Stimulated activated naive CD8-positive, alpha-beta T cell treated with anti-CD3 and anti-CD28 coated beads, Interleukin-15, Interleukin-2, amounts not matched to agents 100 ng/mL and 50 ng/mL, for 24 hours (primary cell): ENCODE measurements around the gene PSMD1.

Experiments
- H3K27ac Mint-ChIP-seq: one replicate; pipeline ENCODE4 v1.8.0; 2021; ENCODE audit warnings: mild to moderate bottlenecking, mixed read lengths
- H3K27me3 Mint-ChIP-seq: one replicate; pipeline ENCODE4 v1.8.0; 2021; ENCODE audit warnings: mixed read lengths
- H3K36me3 Mint-ChIP-seq: one replicate; pipeline ENCODE4 v1.8.0; 2021; ENCODE audit warnings: low read depth, mixed read lengths
- H3K4me1 Mint-ChIP-seq: one replicate; pipeline ENCODE4 v1.8.0; 2021; ENCODE audit warnings: low read depth, mixed read lengths
- H3K4me3 Mint-ChIP-seq: one replicate; pipeline ENCODE4 v1.8.0; 2021; ENCODE audit warnings: mild to moderate bottlenecking, mixed read lengths
- H3K9me3 Mint-ChIP-seq: one replicate; pipeline ENCODE4 v1.8.0; 2021; ENCODE audit warnings: mixed read lengths

The PSMD1 gene

DNA sequence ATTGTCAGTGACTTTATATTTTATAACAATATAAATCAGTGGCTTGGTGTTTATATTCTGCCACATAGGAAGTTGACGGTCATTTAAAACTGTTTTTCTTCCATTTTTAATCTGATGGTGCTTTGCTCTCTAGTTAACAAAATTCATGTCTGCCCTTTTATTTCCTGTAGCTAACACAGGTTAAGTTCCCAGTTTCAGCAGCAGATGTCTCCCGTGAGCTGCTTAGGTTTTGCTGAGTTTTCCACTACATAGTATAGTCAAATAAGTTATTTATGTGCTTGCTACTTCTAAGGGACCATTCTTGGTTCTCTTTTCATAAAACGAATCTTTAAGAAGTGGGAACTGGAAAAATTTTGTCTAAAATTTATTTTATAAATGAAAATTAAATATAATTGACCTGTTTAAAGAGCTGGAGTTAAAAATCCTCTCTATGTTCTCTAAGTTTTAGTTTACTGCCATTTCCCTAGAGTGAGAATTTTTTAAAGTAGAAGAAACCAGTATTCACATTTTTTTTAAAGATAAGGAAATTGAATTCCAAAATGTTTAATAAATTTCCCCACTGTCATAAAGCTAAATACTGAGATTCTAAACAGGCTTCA is 47.5 kb downstream of the PSMD1 start:
- H3K4me1 Mint-ChIP-seq = peaks cover 16% of the 10 kb centered on the region
- H3K4me3 Mint-ChIP-seq = no peak overlapping the region
- H3K27ac Mint-ChIP-seq = no peak overlapping the region
- H3K36me3 Mint-ChIP-seq = peaks cover 69% of the 10 kb centered on the region
- H3K9me3 Mint-ChIP-seq = peaks cover 6% of the 10 kb centered on the region
- H3K27me3 Mint-ChIP-seq = no peaks in the 10 kb centered on the region

DNA sequence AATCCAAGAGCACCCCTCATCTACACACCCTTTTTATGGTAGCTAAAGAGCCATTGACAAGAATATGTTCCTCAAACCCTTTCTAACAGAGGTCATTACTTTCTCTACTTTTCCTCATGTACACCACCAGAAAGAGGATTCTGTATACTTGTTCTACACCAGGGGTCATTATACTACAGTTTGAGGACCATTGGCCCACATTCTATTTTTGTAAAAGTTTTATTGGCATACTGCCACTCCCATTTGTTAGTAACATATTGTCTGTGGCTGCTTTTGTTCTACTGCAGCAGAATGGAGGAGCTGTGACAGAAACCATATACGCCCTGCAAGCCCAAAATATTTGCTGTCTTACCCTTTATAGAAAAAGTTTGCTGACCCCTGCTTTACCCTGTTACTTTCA is 53.9 kb downstream of the PSMD1 start:
- Mint-ChIP-seq H3K9me3 (no peaks in the 10 kb centered on the region), H3K4me1 (no peaks in the 10 kb centered on the region), H3K27ac (no peak overlapping the region), H3K4me3 (no peak overlapping the region), H3K36me3 (peaks cover 81% of the 10 kb centered on the region), H3K27me3 (no peaks in the 10 kb centered on the region)

DNA sequence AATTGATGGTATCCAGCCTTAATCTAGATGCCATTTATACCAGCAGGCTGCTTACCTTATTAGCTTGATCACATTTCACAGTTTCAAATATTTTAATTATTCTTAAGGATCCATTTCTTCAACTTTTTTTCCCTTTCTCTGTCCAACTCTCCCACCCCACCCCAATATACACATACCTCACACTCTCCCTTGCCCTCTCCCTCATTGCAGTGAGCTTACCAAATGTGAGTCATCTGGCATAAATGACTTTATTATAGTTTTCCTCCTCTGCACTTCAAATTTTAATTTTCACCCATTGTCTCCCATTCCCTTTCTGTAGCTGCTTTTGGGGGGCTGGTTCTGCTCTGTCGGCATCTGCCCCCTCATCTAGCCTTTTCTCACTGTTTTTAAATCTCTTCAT is 55.3 kb downstream of the PSMD1 start:
- no peaks in the 10 kb centered on the region for H3K27me3 Mint-ChIP-seq
- H3K4me3 Mint-ChIP-seq = no peak overlapping the region
- H3K9me3 Mint-ChIP-seq = no peaks in the 10 kb centered on the region
- no peak overlapping the region for H3K27ac Mint-ChIP-seq
- no peaks in the 10 kb centered on the region for H3K4me1 Mint-ChIP-seq
- H3K36me3 Mint-ChIP-seq = peaks cover 75% of the 10 kb centered on the region

DNA sequence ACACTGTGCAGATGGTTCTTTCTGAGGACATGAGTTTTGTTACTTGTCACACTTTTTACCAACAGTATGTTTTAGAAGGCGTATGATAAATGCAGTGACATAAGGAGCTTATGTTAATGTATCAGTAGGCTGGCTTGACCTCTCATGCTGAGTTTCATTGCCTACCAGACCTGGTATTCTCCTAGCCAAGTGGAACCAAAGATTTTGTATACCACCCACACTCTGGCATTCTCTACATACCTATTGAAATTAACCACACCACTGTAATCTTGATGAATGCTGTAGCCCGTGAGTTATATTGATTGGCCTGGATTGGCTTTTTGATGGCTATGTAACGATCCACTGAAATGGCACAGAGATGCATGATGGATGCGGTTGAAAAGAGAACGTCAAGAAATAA is 56.8 kb downstream of the PSMD1 start:
- H3K27me3 Mint-ChIP-seq = no peaks in the 10 kb centered on the region
- no peak overlapping the region for H3K4me3 Mint-ChIP-seq
- no peaks in the 10 kb centered on the region for H3K4me1 Mint-ChIP-seq
- peaks cover 63% of the 10 kb centered on the region for H3K36me3 Mint-ChIP-seq
- H3K27ac Mint-ChIP-seq = no peak overlapping the region
- no peaks in the 10 kb centered on the region for H3K9me3 Mint-ChIP-seq

DNA sequence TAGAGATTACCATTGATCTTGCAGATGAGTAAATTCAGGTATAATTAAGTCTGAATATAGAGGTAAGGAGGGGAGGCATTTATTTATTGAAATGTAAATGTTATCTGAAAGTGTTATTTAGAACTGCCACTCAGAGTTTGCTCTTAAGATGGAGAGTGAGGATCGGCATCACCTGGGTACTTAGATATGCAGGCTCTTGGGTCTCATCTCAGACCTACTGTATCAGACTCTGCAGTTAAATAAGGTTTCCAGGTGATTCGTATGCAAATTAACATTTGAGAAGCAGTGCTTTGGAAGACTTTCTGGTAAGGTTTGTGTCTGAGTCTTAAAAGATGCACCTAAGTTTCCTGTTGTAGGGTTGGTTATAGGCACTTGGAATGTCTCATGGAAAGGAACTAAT is 59.0 kb downstream of the PSMD1 start:
- Mint-ChIP-seq H3K4me3 (no peak overlapping the region), H3K27me3 (no peaks in the 10 kb centered on the region), H3K9me3 (no peaks in the 10 kb centered on the region), H3K36me3 (peaks cover 52% of the 10 kb centered on the region), H3K4me1 (no peaks in the 10 kb centered on the region), H3K27ac (no peak overlapping the region)

DNA sequence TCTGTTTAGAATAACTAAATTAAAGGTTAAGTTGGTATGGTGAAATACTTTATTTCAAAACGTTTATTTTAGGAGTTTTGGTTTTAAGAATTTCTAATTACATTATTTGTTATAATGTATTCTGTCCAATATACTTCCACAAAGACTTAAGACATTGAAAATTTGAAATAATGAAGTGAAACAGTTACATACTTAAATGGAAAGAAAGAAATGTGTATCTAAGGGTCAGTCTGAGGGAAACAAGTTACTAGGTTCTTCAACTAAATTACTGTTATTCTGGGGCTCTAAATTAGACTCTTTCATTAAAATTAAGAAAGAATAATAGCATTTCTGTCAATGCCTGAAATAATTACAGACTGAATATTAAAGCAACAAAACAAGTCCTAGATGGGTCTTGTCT is 60.5 kb downstream of the PSMD1 start:
- H3K27me3 Mint-ChIP-seq = no peaks in the 10 kb centered on the region
- no peak overlapping the region for H3K27ac Mint-ChIP-seq
- H3K36me3 Mint-ChIP-seq = peaks cover 37% of the 10 kb centered on the region
- no peaks in the 10 kb centered on the region for H3K4me1 Mint-ChIP-seq
- H3K9me3 Mint-ChIP-seq = no peaks in the 10 kb centered on the region
- H3K4me3 Mint-ChIP-seq = no peak overlapping the region

DNA sequence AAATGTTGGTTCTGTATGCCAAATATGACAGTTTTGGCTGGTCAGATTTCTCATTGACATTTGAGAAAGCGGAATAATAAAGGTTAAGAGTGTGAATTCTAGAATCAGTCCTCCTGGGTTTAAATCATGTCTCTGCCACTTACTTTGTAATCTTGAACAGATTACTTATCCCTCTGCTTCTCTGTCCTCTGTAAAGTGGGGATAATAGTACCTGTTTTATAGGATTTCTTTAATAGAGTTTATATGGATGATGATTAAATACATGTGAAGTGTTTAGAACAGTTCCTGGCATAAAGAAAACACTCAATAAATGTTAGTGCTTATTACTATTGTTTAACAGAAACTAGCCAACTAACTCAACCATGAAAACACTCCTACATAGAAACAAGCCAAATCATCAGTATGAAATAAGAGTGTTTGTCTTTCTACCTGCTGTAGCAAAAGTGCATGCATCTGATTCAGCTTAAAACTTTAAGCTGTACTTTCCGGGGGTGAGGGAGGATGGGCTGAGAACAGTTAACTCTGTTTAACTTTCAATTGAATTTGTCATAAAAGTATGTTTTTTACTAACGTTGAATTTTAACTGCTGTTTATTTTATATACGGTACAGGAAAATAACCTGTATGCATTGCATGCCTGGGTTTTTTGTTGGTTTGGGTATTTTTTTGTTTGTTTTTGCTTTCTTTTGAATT is 61.4 kb downstream of the PSMD1 start:
- no peaks in the 10 kb centered on the region for H3K27me3 Mint-ChIP-seq
- H3K4me1 Mint-ChIP-seq = peaks cover under 1% of the 10 kb centered on the region
- H3K27ac Mint-ChIP-seq = no peak overlapping the region
- peaks cover 31% of the 10 kb centered on the region for H3K36me3 Mint-ChIP-seq
- no peak overlapping the region for H3K4me3 Mint-ChIP-seq
- H3K9me3 Mint-ChIP-seq = no peaks in the 10 kb centered on the region

DNA sequence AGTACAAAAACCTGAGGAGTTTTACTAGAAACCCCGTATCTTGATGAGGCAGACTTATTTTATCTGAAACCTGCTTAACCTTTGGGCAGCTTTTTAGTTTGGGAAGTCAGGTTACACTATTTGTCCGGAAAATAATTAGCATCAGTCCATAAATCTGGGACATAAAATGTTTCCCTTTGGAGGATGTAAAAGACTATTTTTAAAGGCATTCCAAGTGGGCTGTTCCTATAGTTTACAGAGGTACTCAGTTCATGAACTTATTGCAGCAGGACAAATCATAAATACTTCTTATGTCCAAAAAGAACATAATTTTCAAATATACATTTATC is 61.9 kb downstream of the PSMD1 start:
- Mint-ChIP-seq H3K36me3 (peaks cover 31% of the 10 kb centered on the region), H3K27ac (no peak overlapping the region), H3K4me3 (no peak overlapping the region), H3K4me1 (peaks cover 5% of the 10 kb centered on the region), H3K27me3 (no peaks in the 10 kb centered on the region), H3K9me3 (no peaks in the 10 kb centered on the region)

DNA sequence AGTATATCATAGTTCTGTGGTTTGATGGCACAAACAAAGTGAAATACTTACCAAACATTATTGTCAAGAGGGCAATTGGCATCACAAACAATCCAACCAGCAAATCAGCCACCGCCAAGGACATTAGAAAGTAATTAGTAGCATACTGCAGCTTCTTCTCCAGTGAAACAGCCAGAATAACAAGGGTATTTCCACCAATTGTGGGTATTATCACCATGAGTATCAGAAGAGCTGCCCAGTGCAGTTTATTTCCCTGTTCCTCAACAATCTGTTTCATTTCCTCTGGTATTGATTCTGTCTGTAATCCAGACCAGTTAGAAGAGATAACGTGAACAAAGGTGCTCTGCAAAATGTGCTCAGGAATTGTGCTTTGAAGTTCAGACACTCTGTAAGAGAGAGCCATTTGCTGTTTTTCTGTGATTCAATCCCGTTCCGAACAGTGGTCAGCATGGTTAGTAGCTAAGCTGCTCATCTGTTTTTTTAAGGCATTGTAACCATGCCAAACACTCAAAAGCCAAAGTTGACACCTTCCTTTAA is 66.8 kb downstream of the PSMD1 start:
- no peaks in the 10 kb centered on the region for H3K27me3 Mint-ChIP-seq
- H3K4me3 Mint-ChIP-seq = no peak overlapping the region
- H3K9me3 Mint-ChIP-seq = no peaks in the 10 kb centered on the region
- peaks cover 20% of the 10 kb centered on the region for H3K4me1 Mint-ChIP-seq
- H3K36me3 Mint-ChIP-seq = peaks cover 9% of the 10 kb centered on the region
- no peak overlapping the region for H3K27ac Mint-ChIP-seq

DNA sequence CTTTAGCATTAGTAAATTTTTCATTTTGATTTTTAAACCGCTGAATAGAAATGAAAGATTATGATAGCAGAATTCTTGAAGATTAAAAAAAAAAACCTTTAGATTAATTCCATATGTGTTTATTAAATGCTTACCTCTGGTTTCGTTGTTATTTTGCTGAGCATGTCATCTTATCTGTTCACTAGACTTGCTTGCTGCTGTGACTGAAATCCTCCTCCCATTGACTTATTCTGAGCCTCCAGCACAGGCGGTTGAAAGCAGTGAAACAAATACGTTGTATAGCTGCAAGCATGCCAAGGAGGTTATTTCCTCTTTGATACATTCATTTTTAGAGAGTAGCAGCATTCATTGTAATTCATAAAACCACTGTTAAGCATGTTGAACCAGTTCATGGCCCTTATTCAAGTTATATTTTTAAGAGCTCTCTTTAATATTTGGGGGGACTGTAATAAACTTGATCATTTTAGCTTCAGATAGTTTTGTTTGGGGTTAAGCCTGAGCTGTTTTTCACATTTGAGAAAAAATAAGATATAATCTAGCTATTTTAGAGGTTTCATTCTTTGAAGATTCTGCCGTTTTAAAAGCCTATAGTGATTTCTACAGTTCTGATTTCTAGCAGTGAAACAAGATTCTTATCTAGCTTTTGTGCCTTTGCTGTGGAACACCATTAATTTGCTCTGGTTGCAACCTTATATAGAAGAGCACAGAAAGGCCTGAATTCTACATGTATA is 68.3 kb downstream of the PSMD1 start, which contains the start of gene HTR2B:
HTR2B (minus strand) TSS at position 205 of the 731 bp plus-strand sequence. CDS start 1,278 bp downstream, outside the sequence.
- H3K9me3 Mint-ChIP-seq = no peaks in the 10 kb centered on the region
- no peak within 1 kb of the TSS for H3K4me3 Mint-ChIP-seq
- H3K4me1 Mint-ChIP-seq = peaks cover 20% of the 10 kb centered on the region
- no peak within 1 kb of the TSS for H3K27ac Mint-ChIP-seq
- no peaks in the 10 kb centered on the region for H3K27me3 Mint-ChIP-seq
- H3K36me3 Mint-ChIP-seq = peaks cover 7% of the 10 kb centered on the region

DNA sequence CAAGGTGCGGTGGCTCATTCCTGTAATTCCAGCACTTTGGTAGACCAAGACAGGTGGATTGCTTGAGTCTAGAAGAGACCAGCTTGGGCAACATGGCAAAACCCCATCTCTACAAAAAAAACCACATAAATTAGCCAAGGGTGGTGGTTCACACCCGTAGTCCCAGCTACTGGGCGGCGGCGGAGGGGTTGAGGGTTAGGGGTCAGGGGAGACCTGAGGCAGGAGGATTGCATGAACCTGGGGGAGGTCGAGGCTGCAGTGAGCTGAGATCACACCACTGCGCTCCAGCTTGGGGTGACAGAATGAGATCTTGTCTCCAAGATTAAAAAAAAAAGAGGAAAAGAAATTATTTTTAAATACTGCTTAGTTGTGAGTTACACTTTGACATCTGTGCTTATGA is 69.5 kb downstream of the PSMD1 start:
- peaks cover 20% of the 10 kb centered on the region for H3K4me1 Mint-ChIP-seq
- H3K4me3 Mint-ChIP-seq = no peak overlapping the region
- peaks cover 7% of the 10 kb centered on the region for H3K36me3 Mint-ChIP-seq
- no peaks in the 10 kb centered on the region for H3K9me3 Mint-ChIP-seq
- H3K27me3 Mint-ChIP-seq = no peaks in the 10 kb centered on the region
- no peak overlapping the region for H3K27ac Mint-ChIP-seq

DNA sequence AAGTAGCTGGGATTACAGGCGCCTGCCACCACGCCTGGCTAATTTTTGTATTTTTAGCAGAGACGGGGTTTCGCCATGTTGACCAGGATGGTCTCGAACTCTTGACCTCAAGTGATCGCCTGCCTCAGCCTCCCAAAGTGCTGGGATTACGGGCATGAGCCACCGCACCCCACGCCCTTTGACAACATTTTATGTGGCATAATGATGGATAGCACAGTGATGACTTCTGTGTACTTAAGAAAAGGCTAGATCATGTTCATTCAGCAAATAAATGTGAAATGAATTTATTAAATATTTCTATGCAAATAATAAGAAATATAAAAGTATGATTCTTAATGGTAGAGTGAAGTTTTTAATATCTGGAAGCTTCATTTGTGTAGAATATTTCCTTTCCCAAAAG is 70.8 kb downstream of the PSMD1 start:
- H3K27ac Mint-ChIP-seq = no peak overlapping the region
- no peaks in the 10 kb centered on the region for H3K9me3 Mint-ChIP-seq
- no peak overlapping the region for H3K4me3 Mint-ChIP-seq
- H3K27me3 Mint-ChIP-seq = no peaks in the 10 kb centered on the region
- H3K36me3 Mint-ChIP-seq = peaks cover 7% of the 10 kb centered on the region
- peaks cover 22% of the 10 kb centered on the region for H3K4me1 Mint-ChIP-seq

DNA sequence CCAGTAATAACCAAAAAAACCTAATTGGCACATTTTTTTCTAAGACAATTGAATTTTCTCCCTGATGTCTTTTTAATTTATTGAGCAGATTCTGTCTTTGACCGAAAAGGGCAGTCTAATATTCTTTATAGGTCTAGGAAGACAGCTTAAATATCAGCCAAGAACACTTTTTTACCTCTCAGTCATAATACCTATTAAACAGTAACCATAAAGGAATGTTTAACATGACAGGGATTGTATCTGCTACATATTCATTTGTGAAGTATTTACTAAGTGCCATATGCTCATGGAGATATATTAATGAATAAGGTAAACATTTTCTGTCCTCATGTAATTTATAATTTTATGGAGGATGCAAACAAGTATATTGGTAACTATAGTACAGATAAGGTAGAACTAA is 71.3 kb downstream of the PSMD1 start:
- Mint-ChIP-seq H3K9me3 (no peaks in the 10 kb centered on the region), H3K27me3 (no peaks in the 10 kb centered on the region), H3K4me3 (no peak overlapping the region), H3K36me3 (peaks cover 7% of the 10 kb centered on the region), H3K4me1 (peaks cover 27% of the 10 kb centered on the region), H3K27ac (no peak overlapping the region)

DNA sequence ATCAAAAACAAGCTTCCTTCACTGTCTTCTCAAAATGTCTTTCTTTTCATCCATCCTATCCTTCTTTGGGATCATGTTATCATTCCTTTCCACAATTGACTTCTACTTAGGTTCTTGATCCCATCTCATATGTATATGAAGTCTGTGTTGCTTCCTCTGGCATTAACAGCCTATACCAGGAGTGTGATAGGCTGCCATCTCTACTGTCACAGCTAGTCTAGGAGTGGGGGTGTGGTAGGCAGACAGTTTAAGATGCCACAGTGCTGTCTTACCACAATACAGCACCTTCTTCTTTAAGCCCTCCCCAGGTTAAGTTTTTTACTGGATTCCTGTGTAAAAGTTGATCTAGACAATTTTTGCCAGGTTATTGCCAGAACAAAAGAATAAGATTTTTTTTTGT is 71.9 kb downstream of the PSMD1 start:
- no peak overlapping the region for H3K27ac Mint-ChIP-seq
- H3K27me3 Mint-ChIP-seq = no peaks in the 10 kb centered on the region
- no peak overlapping the region for H3K4me3 Mint-ChIP-seq
- H3K9me3 Mint-ChIP-seq = no peaks in the 10 kb centered on the region
- peaks cover 7% of the 10 kb centered on the region for H3K36me3 Mint-ChIP-seq
- peaks cover 23% of the 10 kb centered on the region for H3K4me1 Mint-ChIP-seq

DNA sequence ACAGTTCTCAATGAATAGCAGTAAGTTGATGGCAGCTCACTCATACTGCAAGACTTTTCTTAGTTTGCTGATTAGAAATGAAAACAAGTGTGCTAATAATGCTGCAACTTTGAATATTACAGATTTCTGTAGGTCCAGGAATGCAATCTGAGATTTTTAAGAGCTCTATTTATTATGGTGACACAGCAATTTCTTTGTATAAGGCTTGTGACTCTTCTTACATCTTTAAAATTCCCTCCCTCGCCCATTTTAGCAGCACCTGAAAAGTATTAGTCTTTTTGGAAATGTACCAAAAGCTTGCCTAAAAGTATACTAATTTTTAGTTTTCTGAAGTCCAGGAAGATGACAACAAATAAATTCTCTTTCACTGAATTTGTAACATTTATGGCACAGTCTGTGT is 72.5 kb downstream of the PSMD1 start:
- H3K4me1 Mint-ChIP-seq = peaks cover 16% of the 10 kb centered on the region

More for the DNA sequence above, 72.5 kb downstream of the PSMD1 start:
- H3K4me3 Mint-ChIP-seq = no peak overlapping the region
- no peak overlapping the region for H3K27ac Mint-ChIP-seq
- no peaks in the 10 kb centered on the region for H3K27me3 Mint-ChIP-seq
- peaks cover 7% of the 10 kb centered on the region for H3K36me3 Mint-ChIP-seq
- no peaks in the 10 kb centered on the region for H3K9me3 Mint-ChIP-seq
